Neural progenitor cell (in vitro differentiated cells): ENCODE results near the gene GPR137B. TPM values are rescaled to one million over a fixed set of nuclear protein-coding genes. Genes with fewer than 3 reads are reported as not detected.
"Not testable (repeated sequence)": the region's sequence is repeated elsewhere in the genome, so short reads cannot be mapped to it uniquely, and the experiment has no call there.

Experiments
- DNase-seq: peaks from one replicate; pipeline ENCODE4 v3.0.0-alpha.2; 2016; ENCODE audit warnings: low spot score
- H2AFZ ChIP-seq: fragments of 200-600 bp; sonication (generic); replicated peaks from 2 replicates; pipeline ENCODE4 v1.6.1; 2016; ENCODE audit warnings: antibody characterized with exemption
- H3F3A ChIP-seq: fragments of 200-600 bp; sonication (generic); 2 replicates; pipeline ENCODE4 v1.6.1; 2016; ENCODE audit warnings: antibody characterized with exemption, low read depth
- H3K27ac ChIP-seq: fragments of 200-600 bp; sonication (generic); 2 replicates; pipeline ENCODE4 v1.5.1; 2016; ENCODE audit warnings: mild to moderate bottlenecking
- H3K27me3 ChIP-seq: fragments of 200-600 bp; sonication (generic); 2 replicates; pipeline ENCODE4 v1.6.1; 2016; ENCODE audit warnings: mild to moderate bottlenecking, moderate library complexity
- H3K36me3 ChIP-seq: fragments of 200-600 bp; sonication (generic); 2 replicates; pipeline ENCODE4 v1.5.1; 2016
- H3K4me1 ChIP-seq: fragments of 200-600 bp; sonication (generic); 2 replicates; pipeline ENCODE4 v1.6.1; 2016; ENCODE audit warnings: mixed run types
- H3K4me2 ChIP-seq: fragments of 200-600 bp; sonication (generic); 2 replicates; pipeline ENCODE4 v1.6.1; 2016
- H3K4me3 ChIP-seq: fragments of 200-600 bp; sonication (generic); 2 replicates; pipeline ENCODE4 v1.5.1; 2016
- H3K79me2 ChIP-seq: fragments of 200-600 bp; sonication (generic); 2 replicates; pipeline ENCODE4 v1.6.1; 2016; ENCODE audit warnings: low read depth
- H3K9ac ChIP-seq: fragments of 200-600 bp; sonication (generic); 2 replicates; pipeline ENCODE4 v1.6.1; 2016
- H3K9me3 ChIP-seq: fragments of 200-600 bp; sonication (generic); 2 replicates; pipeline ENCODE4 v1.5.1; 2016; ENCODE audit warnings: low read depth
- H4K20me1 ChIP-seq: fragments of 200-600 bp; sonication (generic); 2 replicates; pipeline ENCODE4 v1.6.1; 2016; ENCODE audit warnings: low read depth
- H3K27ac Mint-ChIP-seq: 3 replicates; pipeline ENCODE4 v1.8.0; 2021; ENCODE audit warnings: mixed read lengths
- H3K27me3 Mint-ChIP-seq: 2 replicates; pipeline ENCODE4 v1.8.0; 2022; ENCODE audit warnings: low read depth, mild to moderate bottlenecking, inconsistent platforms, moderate library complexity, mixed read lengths; ENCODE audit not compliant: insufficient read depth
- H3K36me3 Mint-ChIP-seq: 3 replicates; pipeline ENCODE4 v1.8.0; 2021; ENCODE audit warnings: mixed read lengths
- H3K4me1 Mint-ChIP-seq: 3 replicates; pipeline ENCODE4 v1.8.0; 2021; ENCODE audit warnings: mixed read lengths
- H3K4me3 Mint-ChIP-seq: 3 replicates; pipeline ENCODE4 v1.8.0; 2021; ENCODE audit warnings: mild to moderate bottlenecking, moderate library complexity, mixed read lengths
- H3K9me3 Mint-ChIP-seq: 3 replicates; pipeline ENCODE4 v1.8.0; 2020; ENCODE audit warnings: mixed read lengths
- CTCF ChIP-seq: fragments of 200-600 bp; sonication (generic); IDR thresholded peaks from 2 replicates; pipeline ENCODE4 v1.5.1; 2017; ENCODE audit warnings: antibody characterized with exemption, mild to moderate bottlenecking
- EZH2 ChIP-seq: fragments of 200-600 bp; sonication (generic); IDR thresholded peaks from 2 replicates; pipeline ENCODE4 v1.6.1; 2017; ENCODE audit warnings: antibody characterized with exemption, mild to moderate bottlenecking, moderate library complexity
- EZH2phosphoT487 ChIP-seq: fragments of 200-600 bp; sonication (generic); IDR thresholded peaks from 2 replicates; pipeline ENCODE4 v1.6.1; 2017; ENCODE audit warnings: antibody characterized with exemption
- total RNA-seq: library from RNA; depleted of rRNA; stranded (reverse); fragments of >200 nt; gene quantifications from 2 replicates; pipeline ENCODE4 v1.2.3, GENCODE V29; 2015; ENCODE audit warnings: low replicate concordance

Gene GPR137B
- total RNA-seq, 1 donor from 2014 or later: 4.3 TPM

- Histone ChIP-seq H2AFZ (no peak overlapping the region), H3K27me3 (no peaks in the 10 kb centered on the region), H3K27ac (no peak overlapping the region), H3K4me1 (no peaks in the 10 kb centered on the region), H3K79me2 (no peaks in the 10 kb centered on the region), H3K36me3 (no peaks in the 10 kb centered on the region), H3K4me3 (no peak overlapping the region), H4K20me1 (no peaks in the 10 kb centered on the region), H3F3A (no peaks in the 10 kb centered on the region), H3K9me3 (no peaks in the 10 kb centered on the region), H3K9ac (no peak overlapping the region), H3K4me2 (no peak overlapping the region)
- peaks cover 32% of the 10 kb centered on the region for H3K9me3 Mint-ChIP-seq
- H3K4me1 Mint-ChIP-seq: peaks cover 12% of the 10 kb centered on the region
- no peak for DNase-seq
- H3K4me3 Mint-ChIP-seq: no peak overlapping the region
- peaks cover 5% of the 10 kb centered on the region for H3K27me3 Mint-ChIP-seq
- H3K27ac Mint-ChIP-seq: peak overlapping the region; percentile 13
- peaks cover 32% of the 10 kb centered on the region for H3K36me3 Mint-ChIP-seq
- TF ChIP-seq CTCF: no peak
- no peak for TF ChIP-seq EZH2
- TF ChIP-seq EZH2phosphoT487: no peak
Observed at GRCh38 chr1:236161230-236161629, 18.9 kb downstream of the GPR137B start.

GRCh38 chr1:236161755-236162154, 19.4 kb downstream of the GPR137B start:
- H3K36me3 Mint-ChIP-seq: peaks cover 34% of the 10 kb centered on the region
- H3K27me3 ChIP-seq, H3K27ac Mint-ChIP-seq, H3K27ac ChIP-seq, H3K4me3 ChIP-seq, H3K9me3 ChIP-seq, H3K9ac ChIP-seq, H3K79me2 ChIP-seq, H3K4me1 ChIP-seq, H3K36me3 ChIP-seq, H3K4me1 Mint-ChIP-seq, H4K20me1 ChIP-seq, H3F3A ChIP-seq, DNase-seq, H3K27me3 Mint-ChIP-seq, H2AFZ ChIP-seq, H3K4me2 ChIP-seq, H3K4me3 Mint-ChIP-seq: not testable (repeated sequence)
- peaks cover 32% of the 10 kb centered on the region for H3K9me3 Mint-ChIP-seq

GRCh38 chr1:236163463-236164153, 21.3 kb downstream of the GPR137B start:
- no peak overlapping the region for H3K27ac ChIP-seq
- H3K9me3 Mint-ChIP-seq: peaks cover 31% of the 10 kb centered on the region
- DNase-seq: no peak
- H3K4me1 Mint-ChIP-seq: peaks cover 8% of the 10 kb centered on the region
- H3K9me3 ChIP-seq: no peaks in the 10 kb centered on the region
- no peak overlapping the region for H3K27ac Mint-ChIP-seq
- no peak overlapping the region for H3K9ac ChIP-seq
- H3F3A ChIP-seq: no peaks in the 10 kb centered on the region
- H3K27me3 ChIP-seq: no peaks in the 10 kb centered on the region
- no peak for TF ChIP-seq EZH2phosphoT487
- no peak for TF ChIP-seq CTCF
- no peak for TF ChIP-seq EZH2
- H2AFZ ChIP-seq: no peak overlapping the region
- H3K4me1 ChIP-seq: no peaks in the 10 kb centered on the region
- H4K20me1 ChIP-seq: no peaks in the 10 kb centered on the region
- H3K4me3 ChIP-seq: no peak overlapping the region
- H3K27me3 Mint-ChIP-seq: peaks cover 5% of the 10 kb centered on the region
- H3K36me3 Mint-ChIP-seq: peaks cover 33% of the 10 kb centered on the region
- H3K4me2 ChIP-seq: no peak overlapping the region
- no peaks in the 10 kb centered on the region for H3K36me3 ChIP-seq
- no peaks in the 10 kb centered on the region for H3K79me2 ChIP-seq
- no peak overlapping the region for H3K4me3 Mint-ChIP-seq

- no peak overlapping the region for H3K27ac ChIP-seq
- H3K36me3 ChIP-seq: no peaks in the 10 kb centered on the region
- no peaks in the 10 kb centered on the region for H3K79me2 ChIP-seq
- no peaks in the 10 kb centered on the region for H3K4me1 ChIP-seq
- TF ChIP-seq CTCF (no peak), EZH2 (no peak), EZH2phosphoT487 (no peak)
- H3K9ac ChIP-seq: no peak overlapping the region
- H3K4me3 ChIP-seq: no peak overlapping the region
- H3K9me3 ChIP-seq: no peaks in the 10 kb centered on the region
- H3K27me3 ChIP-seq: no peaks in the 10 kb centered on the region
- no peak for DNase-seq
- H3K4me2 ChIP-seq: no peak overlapping the region
- Mint-ChIP-seq H3K27me3 (peaks cover 5% of the 10 kb centered on the region), H3K9me3 (peaks cover 30% of the 10 kb centered on the region), H3K4me3 (no peak overlapping the region), H3K36me3 (peaks cover 31% of the 10 kb centered on the region), H3K27ac (no peak overlapping the region), H3K4me1 (peaks cover 8% of the 10 kb centered on the region)
- H4K20me1 ChIP-seq: no peaks in the 10 kb centered on the region
- H2AFZ ChIP-seq: no peak overlapping the region
- H3F3A ChIP-seq: no peaks in the 10 kb centered on the region
Observed at GRCh38 chr1:236164273-236164672, 21.9 kb downstream of the GPR137B start.
